Dermis blood vessel endothelial cell (primary cell): ENCODE data around the gene PLCXD1. TPM values are rescaled to one million over a fixed set of nuclear protein-coding genes. Genes with fewer than 3 reads are reported as not detected.
"Not testable (repeated sequence)": the region's sequence is repeated elsewhere in the genome, so short reads cannot be mapped to it uniquely, and the experiment has no call there.

Experiments
- DNase-seq: peaks from one replicate; pipeline ENCODE4 v3.0.0; 2010
- total RNA-seq: library from RNA; depleted of rRNA; stranded (reverse); fragments of >200 nt; gene quantifications from 2 replicates; pipeline ENCODE4 v1.2.3, GENCODE V29; 2014

Gene PLCXD1
- total RNA-seq, 1 donor from 2014 or later: 5.1 TPM

GRCh38 chrX:264006-264405 lies 17.2 kb upstream of the PLCXD1 start:
- DNase-seq: not testable (repeated sequence)

GRCh38 chrX:264634-265455 lies 16.3 kb upstream of the PLCXD1 start:
- DNase-seq: no peak

DNA sequence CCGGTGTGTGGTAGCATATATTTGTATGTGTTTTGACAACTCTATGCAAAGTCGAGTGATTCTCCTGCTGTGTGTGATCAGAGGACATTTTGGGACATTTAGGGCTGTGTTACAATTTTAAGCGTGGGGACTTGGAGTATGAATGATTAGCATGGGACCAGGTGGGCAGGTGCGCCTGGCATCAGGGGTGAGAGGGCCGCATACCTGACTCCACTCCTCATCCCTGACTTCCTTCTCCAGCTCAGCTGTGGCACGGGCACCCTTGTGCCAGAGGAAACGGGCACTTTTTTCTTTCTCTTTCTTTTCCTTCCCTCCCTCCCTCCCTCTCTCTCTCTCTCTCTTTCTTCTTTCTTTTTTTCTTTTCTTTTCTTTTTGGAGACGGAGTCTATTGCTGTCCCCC lies 15.7 kb upstream of the PLCXD1 start:
- DNase-seq: no peak

DNA sequence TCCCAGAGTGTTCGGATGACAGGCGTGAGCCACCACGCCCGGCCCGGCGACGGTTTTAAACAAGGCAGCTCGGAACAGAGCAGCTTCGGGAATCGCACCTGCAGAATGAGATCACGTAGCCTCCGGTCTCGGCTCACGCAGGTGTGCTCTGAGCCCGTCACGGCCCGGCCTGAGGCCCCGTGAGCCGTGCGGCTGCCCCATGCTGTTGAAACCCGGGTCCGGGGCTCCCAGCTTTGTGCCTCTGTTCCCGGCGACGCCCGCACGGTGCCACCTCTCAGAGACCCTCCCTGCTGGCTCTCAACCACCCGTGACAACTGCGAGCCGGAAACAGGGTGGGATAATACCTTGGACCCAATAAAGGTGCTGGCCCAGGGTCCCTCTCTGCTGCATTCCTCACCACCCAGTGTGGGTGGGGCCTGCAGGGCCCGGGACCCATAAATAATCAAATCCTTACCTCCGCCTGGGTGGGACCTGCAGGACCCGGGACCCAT lies 13.4 kb upstream of the PLCXD1 start:
- no peak for DNase-seq

- DNase-seq: peak; percentile 47
These were observed 10.3 kb upstream of the PLCXD1 start for GRCh38 chrX:270848-271367.

- peak; percentile 32 for DNase-seq
These were observed 6.2 kb upstream of the PLCXD1 start for GRCh38 chrX:274904-275475.

- no peak for DNase-seq
These were observed 5.7 kb upstream of the PLCXD1 start for GRCh38 chrX:275476-275966.

DNA sequence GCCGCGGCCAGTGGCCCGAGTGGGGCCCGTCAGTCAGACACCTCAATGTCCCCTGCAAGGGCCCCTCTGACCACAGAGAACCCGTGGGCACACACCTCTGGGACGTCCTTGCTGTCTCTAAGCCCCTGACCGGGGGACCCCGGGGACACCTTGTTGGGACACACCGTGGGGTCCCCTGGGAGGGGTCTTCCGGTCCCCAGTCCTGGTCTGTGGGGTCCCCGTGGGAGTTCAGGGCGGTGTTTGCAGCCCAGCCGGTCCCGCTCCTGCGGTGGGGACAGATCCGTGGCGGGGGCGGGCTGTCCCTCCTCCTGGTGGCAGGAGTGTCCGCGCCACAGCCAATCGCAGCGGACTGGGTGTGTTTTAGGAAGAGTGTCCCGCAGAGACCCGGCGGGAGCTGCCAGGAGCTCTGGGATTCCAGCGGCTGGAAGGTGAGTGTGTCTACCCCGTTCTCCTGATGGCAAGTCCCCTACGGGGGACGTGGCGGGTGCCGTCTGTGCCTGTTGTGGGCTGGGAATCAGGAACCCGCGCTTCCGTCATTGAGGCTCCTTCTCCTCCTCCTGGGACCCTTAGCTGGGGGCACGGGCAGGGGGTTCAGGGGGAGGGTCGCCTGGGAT lies 5.1 kb upstream of the PLCXD1 start:
- peak; percentile 50 for DNase-seq

- DNase-seq: peak; percentile 43
These were observed 4.5 kb upstream of the PLCXD1 start for GRCh38 chrX:276581-277201.

DNA sequence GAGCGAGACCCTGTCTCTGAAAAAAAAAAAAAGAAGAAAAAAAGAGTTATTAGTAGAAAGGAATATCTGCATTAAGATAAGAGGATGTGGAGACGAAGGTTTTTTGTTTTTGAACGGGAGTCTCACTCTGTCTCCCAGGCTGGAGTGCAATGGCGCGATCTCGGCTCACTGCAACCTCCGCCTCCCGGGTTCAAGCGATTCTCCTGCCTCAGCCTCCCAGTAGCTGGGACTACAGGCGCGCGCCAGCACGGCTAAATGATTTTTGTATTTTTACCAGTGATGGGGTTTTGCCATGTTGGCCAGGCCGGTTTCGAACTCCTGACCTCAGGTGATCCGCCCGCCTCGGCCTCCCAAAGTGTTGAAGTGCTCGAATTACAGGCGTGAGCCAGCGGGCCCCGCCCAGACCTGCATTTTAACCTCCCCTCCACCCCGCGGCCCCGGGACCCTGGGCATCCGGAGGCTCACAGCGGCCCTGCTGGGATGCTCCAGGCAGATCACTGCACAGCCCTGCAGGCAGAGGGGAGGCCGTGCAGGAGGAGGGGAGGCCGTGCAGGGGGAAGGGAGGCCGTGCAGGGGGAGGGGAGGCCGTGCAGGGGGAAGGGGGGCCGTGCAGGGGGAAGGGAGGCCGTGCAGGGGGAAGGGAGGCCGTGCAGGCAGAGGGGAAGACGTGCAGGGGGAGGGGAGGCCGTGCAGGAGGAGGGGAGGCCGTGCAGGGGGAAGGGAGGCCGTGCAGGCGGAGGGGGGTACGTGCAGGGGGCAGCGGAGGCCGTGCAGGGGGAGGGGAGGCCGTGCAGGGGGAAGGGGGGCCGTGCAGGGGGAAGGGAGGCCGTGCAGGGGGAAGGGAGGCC lies 1.2 kb upstream of the PLCXD1 start:
- not testable (repeated sequence) for DNase-seq

DNA sequence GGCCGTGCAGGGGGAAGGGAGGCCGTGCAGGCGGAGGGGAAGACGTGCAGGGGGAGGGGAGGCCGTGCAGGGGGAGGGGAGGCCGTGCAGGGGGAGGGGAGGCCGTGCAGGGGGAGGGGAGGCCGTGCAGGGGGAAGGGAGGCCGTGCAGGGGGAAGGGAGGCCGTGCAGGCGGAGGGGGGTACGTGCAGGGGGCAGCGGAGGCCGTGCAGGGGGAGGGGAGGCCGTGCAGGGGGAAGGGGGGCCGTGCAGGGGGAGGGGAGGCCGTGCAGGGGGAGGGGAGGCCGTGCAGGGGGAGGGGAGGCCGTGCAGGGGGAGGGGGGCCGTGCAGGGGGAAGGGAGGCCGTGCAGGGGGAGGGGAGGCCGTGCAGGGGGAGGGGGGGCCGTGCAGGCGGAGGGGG lies 459 bp upstream of the PLCXD1 start:
- not testable (repeated sequence) for DNase-seq

GRCh38 chrX:282000-282681 lies 960 bp downstream of the PLCXD1 start:
- DNase-seq: not testable (repeated sequence)

DNA sequence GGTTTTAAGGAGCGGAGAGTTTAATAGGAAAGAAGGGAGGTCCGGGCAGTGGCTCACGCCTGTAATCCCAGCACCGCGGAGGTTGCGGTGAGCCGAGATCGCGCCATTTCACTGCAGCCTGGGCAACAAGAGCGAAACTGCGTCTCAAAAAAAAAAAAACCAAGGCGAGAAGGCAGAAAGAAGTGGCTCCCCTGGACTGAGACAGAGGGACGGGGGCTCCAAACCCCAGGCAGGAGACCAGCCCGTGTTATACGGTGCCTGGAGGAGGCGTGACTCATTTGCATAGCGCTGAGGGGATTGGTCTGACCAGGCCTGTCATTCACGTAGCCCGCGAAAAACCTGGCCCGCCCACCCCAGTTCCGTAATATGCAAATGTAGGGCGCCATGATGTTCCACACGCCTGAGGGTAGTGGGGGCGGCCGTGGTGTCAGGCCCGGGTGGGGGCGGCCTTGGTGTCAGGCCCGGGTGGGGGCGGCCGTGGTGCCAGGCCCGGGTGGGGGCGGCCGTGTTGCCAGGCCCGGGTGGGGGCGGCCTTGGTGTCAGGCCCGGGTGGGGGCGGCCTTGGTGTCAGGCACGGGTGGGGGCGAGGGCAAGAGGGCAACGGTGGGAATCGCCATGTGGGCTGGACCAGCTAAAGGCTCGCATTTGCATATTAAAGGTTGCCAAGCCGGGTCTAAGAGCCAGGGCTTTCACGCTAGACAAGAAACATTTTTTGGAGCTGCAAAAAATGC lies 2.1 kb downstream of the PLCXD1 start:
- DNase-seq: peak; percentile 93

- no peak for DNase-seq
These were observed 4.0 kb downstream of the PLCXD1 start for GRCh38 chrX:285076-285677.

DNA sequence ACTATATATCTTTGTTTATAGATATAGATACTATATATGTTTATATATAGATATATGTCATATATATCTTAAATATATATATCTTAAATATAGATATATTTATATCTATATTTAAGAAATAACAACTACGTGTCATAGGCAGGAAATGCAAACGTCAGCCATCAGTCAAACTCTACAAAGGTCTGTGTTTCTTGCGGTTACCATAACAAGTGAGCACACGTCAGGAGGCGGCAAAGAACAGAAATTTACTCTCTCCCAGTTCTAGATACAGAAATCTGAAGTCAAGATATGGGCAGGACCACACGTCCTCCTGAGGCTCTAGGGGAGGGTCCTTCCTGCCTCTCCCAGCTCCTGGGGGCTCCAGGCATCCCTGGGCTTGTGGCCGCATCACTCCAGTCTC lies 6.5 kb downstream of the PLCXD1 start:
- DNase-seq: no peak

DNA sequence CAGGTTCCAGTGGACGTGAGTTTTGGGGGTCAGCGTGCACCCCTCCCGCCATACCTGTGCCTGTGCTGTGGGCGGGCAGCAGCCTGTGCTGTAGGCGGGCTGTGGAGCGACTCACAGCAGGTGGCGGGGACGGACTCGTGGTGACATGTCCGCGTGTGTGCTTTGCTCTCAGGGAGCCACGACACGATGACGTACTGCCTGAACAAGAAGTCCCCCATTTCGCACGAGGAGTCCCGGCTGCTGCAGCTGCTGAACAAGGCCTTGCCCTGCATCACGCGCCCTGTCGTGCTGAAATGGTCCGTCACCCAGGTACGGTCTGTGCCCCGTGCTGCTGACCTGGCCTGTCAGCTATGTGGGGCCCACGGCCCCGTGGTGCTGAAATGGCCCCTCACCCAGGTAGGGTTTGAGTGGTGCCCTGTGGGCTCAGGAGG lies 7.4 kb downstream of the PLCXD1 start:
- DNase-seq: no peak

GRCh38 chrX:290476-291166 lies 9.4 kb downstream of the PLCXD1 start:
- no peak for DNase-seq

GRCh38 chrX:291411-291901 lies 10.3 kb downstream of the PLCXD1 start:
- DNase-seq: no peak
